ENCODE data around the gene BLOC1S6.

BLOC1S6 gene

DNA sequence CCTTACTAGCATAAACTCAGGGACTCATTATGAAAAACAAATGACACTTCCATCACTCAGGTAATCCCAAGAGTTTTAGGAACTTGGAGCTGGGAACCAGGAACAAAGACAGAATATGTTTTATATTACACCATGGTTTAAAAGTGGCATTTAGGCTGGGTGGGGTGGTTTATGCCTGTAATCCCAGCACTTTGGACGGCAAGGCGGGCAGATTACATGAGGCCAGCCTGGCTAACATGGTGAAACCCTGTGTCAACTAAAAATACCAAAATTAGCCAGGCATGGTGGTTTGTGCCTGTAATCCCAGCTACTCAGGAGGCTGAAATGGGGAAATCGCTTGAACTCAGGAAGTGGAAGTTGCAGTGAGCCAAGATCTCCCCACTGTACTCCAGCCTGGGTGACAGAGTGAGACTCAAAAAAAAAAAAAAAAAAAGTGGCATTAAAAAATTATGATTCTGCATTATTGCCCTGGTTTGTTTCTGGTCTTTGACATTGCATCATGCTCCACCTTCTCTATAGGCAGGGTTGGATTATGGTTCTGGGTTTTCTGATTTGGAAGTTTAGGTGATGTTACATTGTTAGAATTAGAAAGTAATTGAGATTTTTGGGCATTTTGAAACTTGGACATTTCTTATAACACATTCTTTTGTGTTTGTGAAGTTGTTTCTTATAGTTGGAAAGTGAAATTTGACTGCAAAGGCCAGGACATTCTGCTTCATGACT is 66.7 kb downstream of the BLOC1S6 start:
- Histone ChIP-seq H3K9me3 (ENCODE audit: control insufficient read depth in 2 of 2, low read length in 2 of 2) (no peaks in the 10 kb centered on the region), H3K27ac (ENCODE audit: low read length) (no peak overlapping the region), H3K27me3 (ENCODE audit: control insufficient read depth in 1 of 2, insufficient read depth in 2 of 2, low read length in 2 of 2) (no peaks in the 10 kb centered on the region), H3K4me3 (ENCODE audit: low read length in 2 of 2) (no peak overlapping the region), H3K36me3 (ENCODE audit: control insufficient read depth in 2 of 2, insufficient read depth in 2 of 2, low read length in 2 of 2) (no peaks in the 10 kb centered on the region), H3K4me1 (ENCODE audit: control insufficient read depth, insufficient read depth, low read length) (peaks cover 13% of the 10 kb centered on the region), H3K9ac (ENCODE audit: low read length in 2 of 2) (no peak overlapping the region)

GRCh38 chr15:45654749-45655148 is 67.6 kb downstream of the BLOC1S6 start:
- Histone ChIP-seq H3K9me3 (ENCODE audit: control insufficient read depth in 2 of 2, low read length in 2 of 2) (no peaks in the 10 kb centered on the region), H3K36me3 (ENCODE audit: control insufficient read depth in 2 of 2, insufficient read depth in 2 of 2, low read length in 2 of 2) (no peaks in the 10 kb centered on the region), H3K27me3 (ENCODE audit: control insufficient read depth in 1 of 2, insufficient read depth in 2 of 2, low read length in 2 of 2) (no peaks in the 10 kb centered on the region), H3K4me1 (ENCODE audit: control insufficient read depth, insufficient read depth, low read length) (peaks cover 14% of the 10 kb centered on the region), H3K9ac (ENCODE audit: low read length in 2 of 2) (no peak overlapping the region), H3K27ac (ENCODE audit: low read length) (no peak overlapping the region), H3K4me3 (ENCODE audit: low read length in 2 of 2) (no peak overlapping the region)

GRCh38 chr15:45657254-45657653 is 70.1 kb downstream of the BLOC1S6 start:
- H3K4me1 ChIP-seq (ENCODE audit: control insufficient read depth, insufficient read depth, low read length), result peaks cover 25% of the 10 kb centered on the region
- H3K36me3 ChIP-seq (ENCODE audit: control insufficient read depth in 2 of 2, insufficient read depth in 2 of 2, low read length in 2 of 2), result peaks cover 4 to 9% of the 10 kb centered on the region in 2 donors
- H3K4me3 ChIP-seq (ENCODE audit: low read length in 2 of 2), result no peak overlapping the region
- H3K9ac ChIP-seq (ENCODE audit: low read length in 2 of 2), result no peak overlapping the region
- no peaks in the 10 kb centered on the region for H3K27me3 ChIP-seq (ENCODE audit: control insufficient read depth in 1 of 2, insufficient read depth in 2 of 2, low read length in 2 of 2)
- H3K27ac ChIP-seq (ENCODE audit: low read length), result no peak overlapping the region
- no peaks in the 10 kb centered on the region for H3K9me3 ChIP-seq (ENCODE audit: control insufficient read depth in 2 of 2, low read length in 2 of 2)

DNA sequence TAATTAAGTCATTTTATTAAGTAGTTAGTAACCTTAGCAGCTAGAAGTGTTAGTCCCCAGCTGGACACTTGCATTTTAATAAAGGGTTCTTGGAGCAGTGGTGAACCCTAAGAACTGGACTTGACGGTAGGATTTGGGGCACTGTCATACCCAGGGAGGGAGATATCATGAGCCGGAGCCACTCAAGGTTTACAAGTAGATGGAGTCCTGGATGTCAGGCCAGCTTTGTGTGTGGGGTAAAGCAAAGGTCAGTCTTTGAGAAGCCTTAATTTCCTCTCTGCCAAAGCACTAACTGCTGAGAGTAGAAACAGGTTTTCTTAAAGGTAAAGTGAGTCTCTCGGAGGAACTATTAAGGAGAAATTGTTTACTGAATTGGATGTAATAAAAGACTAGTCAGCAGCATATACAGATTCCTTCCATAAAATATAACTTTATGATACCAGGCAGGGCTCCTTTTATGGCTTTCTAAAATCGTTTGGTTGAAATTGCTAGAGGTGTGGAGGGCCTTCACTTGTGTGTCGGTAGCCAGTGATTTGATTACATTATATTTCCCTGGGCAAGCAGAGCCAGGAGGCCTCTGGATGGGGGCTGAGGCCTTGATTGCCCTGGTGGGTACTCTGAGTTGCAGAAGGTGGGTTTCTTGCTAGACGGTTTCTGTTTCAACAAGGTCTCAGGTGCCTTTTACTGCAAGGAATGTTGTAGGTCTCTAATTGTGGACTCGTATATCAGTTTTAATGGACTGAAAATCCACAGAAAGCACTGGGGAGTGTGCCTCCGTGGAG is 70.8 kb downstream of the BLOC1S6 start:
- Histone ChIP-seq H3K4me3 (ENCODE audit: low read length in 2 of 2) (no peak overlapping the region), H3K4me1 (ENCODE audit: control insufficient read depth, insufficient read depth, low read length) (peaks cover 25% of the 10 kb centered on the region), H3K36me3 (ENCODE audit: control insufficient read depth in 2 of 2, insufficient read depth in 2 of 2, low read length in 2 of 2) (peaks cover 10 to 14% of the 10 kb centered on the region in 2 donors), H3K9me3 (ENCODE audit: control insufficient read depth in 2 of 2, low read length in 2 of 2) (no peaks in the 10 kb centered on the region), H3K27ac (ENCODE audit: low read length) (no peak overlapping the region), H3K9ac (ENCODE audit: low read length in 2 of 2) (no peak overlapping the region), H3K27me3 (ENCODE audit: control insufficient read depth in 1 of 2, insufficient read depth in 2 of 2, low read length in 2 of 2) (no peaks in the 10 kb centered on the region)

All from stomach smooth muscle (tissue), 2 donors.